H1 (cell line): ENCODE measurements around the gene INPPL1.

Experiments used
- ATF2 ChIP-seq: IDR thresholded peaks from 2 replicates; pipeline ENCODE4 v1.6.1; 2012; ENCODE audit warnings: low read length, inconsistent platforms
- CBX5 ChIP-seq: fragments of 300-800, 300-1000 bp; sonication (generic); IDR thresholded peaks from 2 replicates; pipeline ENCODE4 v1.7.1; 2016; ENCODE audit warnings: antibody characterized with exemption, low read length, low read depth
- CTCF ChIP-seq, 3 experiments: IDR thresholded peaks; 1 replicate in 2 of 3; 2 replicates in 1 of 3; pipeline versions ENCODE4 v1.5.1 to v1.6.1; 2011; ENCODE audit warnings: low read length in 3 of 3, mild to moderate bottlenecking in 3 of 3, inconsistent platforms in 2 of 3, low read depth in 1 of 3, moderate library complexity in 1 of 3; ENCODE audit not compliant: insufficient read depth in 1 of 3; ENCODE audit errors: control extremely low read depth in 1 of 3
- E2F6 ChIP-seq: IDR thresholded peaks from 2 replicates; pipeline ENCODE4 v1.6.1; 2012; ENCODE audit warnings: inconsistent platforms
- EGR1 ChIP-seq: IDR thresholded peaks from 2 replicates; pipeline ENCODE4 v1.6.1; 2011; ENCODE audit warnings: low read depth, low read length, borderline replicate concordance
- EZH2 ChIP-seq: fragments of 200-600 bp; sonication (generic); IDR thresholded peaks from 2 replicates; pipeline ENCODE4 v1.7.1; 2012; ENCODE audit warnings: low read depth, mild to moderate bottlenecking, moderate library complexity, low read length, inconsistent platforms; ENCODE audit not compliant: severe bottlenecking
- GABPA ChIP-seq: IDR thresholded peaks from 2 replicates; pipeline ENCODE4 v1.6.1; 2011; ENCODE audit warnings: mild to moderate bottlenecking, low read length, moderate library complexity, borderline replicate concordance; ENCODE audit not compliant: insufficient read depth
- JUND ChIP-seq: IDR thresholded peaks from 2 replicates; pipeline ENCODE4 v1.6.1; 2011; ENCODE audit warnings: mild to moderate bottlenecking, improper control_type of control experiment, low read length
- POLR2A ChIP-seq, 2 experiments: IDR thresholded peaks; 1 replicate in 1 of 2; 2 replicates in 1 of 2; pipeline ENCODE4 v1.6.1; 2011; ENCODE audit warnings: low read depth in 2 of 2, low read length in 2 of 2, mild to moderate bottlenecking in 2 of 2; ENCODE audit errors: control extremely low read depth in 1 of 2
- RAD21 ChIP-seq, 2 experiments: IDR thresholded peaks in 1 of 2; conservative IDR thresholded peaks in 1 of 2; 2 replicates each; pipeline ENCODE4 v1.6.1; 2011; ENCODE audit warnings: low read depth in 2 of 2, low read length in 2 of 2, improper control_type of control experiment in 1 of 2, inconsistent platforms in 1 of 2, mild to moderate bottlenecking in 1 of 2, moderate library complexity in 1 of 2

- TF ChIP-seq GABPA (no peak), CTCF (IDR thresholded peaks at IDR 0.05; ENCODE audit: control extremely low read depth in 1 of 3, insufficient read depth in 1 of 3, low read depth in 1 of 3, low read length in 3 of 3) (no peak), RAD21 (IDR thresholded peaks at IDR 0.05 in 1 of 2, conservative IDR thresholded peaks at IDR 0.05 in 1 of 2; ENCODE audit: low read depth in 2 of 2, low read length in 2 of 2) (no peak), JUND (no peak), EZH2 (no peak), CBX5 (no peak), E2F6 (no peak), POLR2A (IDR thresholded peaks at IDR 0.05; ENCODE audit: control extremely low read depth in 1 of 2, low read depth in 2 of 2, low read length in 2 of 2) (no peak), ATF2 (no peak), EGR1 (no peak)
These were observed 62.7 kb downstream of the INPPL1 start for GRCh38 chr11:72287293-72287692.
